Naive thymus-derived CD8-positive, alpha-beta T cell (primary cell): ENCODE data around the gene PDAP1. TPM values are rescaled to one million over a fixed set of nuclear protein-coding genes. Genes with fewer than 3 reads are reported as not detected.
"Not testable (repeated sequence)": the region's sequence is repeated elsewhere in the genome, so short reads cannot be mapped to it uniquely, and the experiment has no call there.

Source experiments
- ATAC-seq, 2 donors: fragments of 150-1000 bp; cut with Tn5 transposase in 1 of 2; sonication (Bioruptor Pico), chemical (Tn5 transposase) in 1 of 2; 1 replicate in 1 of 2; 2 replicates in 1 of 2; pipeline ENCODE4 v1.10.0; 2021; ENCODE audit warnings: mild to moderate bottlenecking in 2 of 2, moderate library complexity in 2 of 2
- POLR2A ChIA-PET: fragments of 350-600 bp; sonication (Branson Sonifier 250); formaldehyde crosslinking; loops from one replicate; lab custom pipeline; 2021; ENCODE audit warnings: antibody characterized with exemption; lab: Charles Lee
- DNase-seq, 10 donors: peaks; one replicate each; pipeline versions ENCODE4 v3.0.0 to v3.0.0-alpha.2; 2020 to 2022
- H3K27ac Mint-ChIP-seq, 10 donors: one replicate each; pipeline ENCODE4 v1.8.0; 2020 to 2022; ENCODE audit warnings: mild to moderate bottlenecking in 10 of 10, mixed read lengths in 10 of 10, moderate library complexity in 4 of 10, inconsistent platforms in 1 of 10
- H3K27me3 Mint-ChIP-seq, 5 donors: one replicate each; pipeline ENCODE4 v1.8.0; 2021 to 2022; ENCODE audit warnings: mixed read lengths in 5 of 5
- H3K36me3 Mint-ChIP-seq, 3 donors: one replicate each; pipeline ENCODE4 v1.8.0; 2020 to 2022; ENCODE audit warnings: mixed read lengths in 3 of 3, mild to moderate bottlenecking in 2 of 3, inconsistent platforms in 1 of 3
- H3K4me1 Mint-ChIP-seq, 4 donors: one replicate each; pipeline ENCODE4 v1.8.0; 2021 to 2022; ENCODE audit warnings: mixed read lengths in 4 of 4
- H3K4me3 Mint-ChIP-seq, 10 donors: one replicate each; pipeline ENCODE4 v1.8.0; 2020 to 2022; ENCODE audit warnings: mild to moderate bottlenecking in 10 of 10, mixed read lengths in 10 of 10, moderate library complexity in 6 of 10, inconsistent platforms in 1 of 10
- H3K9me3 Mint-ChIP-seq, 9 donors: one replicate each; pipeline ENCODE4 v1.8.0; 2020 to 2022; ENCODE audit warnings: mixed read lengths in 9 of 9, mild to moderate bottlenecking in 3 of 9, inconsistent platforms in 1 of 9, moderate library complexity in 1 of 9
- polyA plus RNA-seq, 3 donors: library from polyadenylated mRNA; unstranded; fragments of 300-500 nt; fragmentation: Illumina TruSeq; gene quantifications; one replicate each; pipeline ENCODE4 v1.2.3, GENCODE V29; 2021
- total RNA-seq, 8 experiments: library from RNA in 2 of 8; stranded (reverse) in 2 of 8; gene quantifications; one replicate each; pipeline ENCODE4 v1.2.3 and lab custom pipeline; 2021 to 2026

The PDAP1 gene
- total and polyA plus RNA-seq, 5 experiments from 2014 or later: 24.0 to 75.1 (median 35.6) TPM

GRCh38 chr7:99383791-99384370 lies 24.5 kb downstream of the PDAP1 start:
- no peak for ATAC-seq
- POLR2A ChIA-PET: interaction anchor here (0.8 to 2.0 kb wide), 3 partner anchors 10 to 15 kb away, joined by 3 to 4 read pairs (median 4); partner anchors contain the start of gene ARPC1B
- H3K27ac Mint-ChIP-seq: peak overlapping the region; percentile 49 to 90 (median 78)
- peaks cover 0 to 48% (median 9%) of the 10 kb centered on the region in 3 donors for H3K36me3 Mint-ChIP-seq
- DNase-seq: peak in 1 of 10 donors; percentile 21
- H3K27me3 Mint-ChIP-seq: no peaks in the 10 kb centered on the region
- H3K4me1 Mint-ChIP-seq: peaks cover 29 to 64% (median 54%) of the 10 kb centered on the region in 4 donors
- no peaks in the 10 kb centered on the region for H3K9me3 Mint-ChIP-seq
- peak overlapping the region in 3 of 10 donors; percentile 18 to 51 (median 28) for H3K4me3 Mint-ChIP-seq

- no peak for ATAC-seq
- H3K4me3 Mint-ChIP-seq: peak overlapping the region in 5 of 10 donors; percentile 9 to 51 (median 28)
- DNase-seq: no peak
- H3K27me3 Mint-ChIP-seq: no peaks in the 10 kb centered on the region
- H3K9me3 Mint-ChIP-seq: no peaks in the 10 kb centered on the region
- peaks cover 29 to 67% (median 56%) of the 10 kb centered on the region in 4 donors for H3K4me1 Mint-ChIP-seq
- peaks cover 0 to 46% (median 9%) of the 10 kb centered on the region in 3 donors for H3K36me3 Mint-ChIP-seq
- peak overlapping the region in 9 of 10 donors; percentile 42 to 90 (median 79) for H3K27ac Mint-ChIP-seq
- POLR2A ChIA-PET: interaction anchor here (0.5 to 2.0 kb wide), 6 partner anchors 9 to 25 kb away, joined by 3 to 6 read pairs (median 4); partner anchors contain the start of genes ARPC1B, BUD31 and PDAP1
Measured at GRCh38 chr7:99383203-99383602, 25.2 kb downstream of the PDAP1 start.

- Mint-ChIP-seq H3K4me1 (peaks cover 33 to 76% (median 68%) of the 10 kb centered on the region in 4 donors), H3K27me3 (no peaks in the 10 kb centered on the region), H3K27ac (peak overlapping the region; percentile 87 to 99 (median 98)), H3K36me3 (peaks cover 0 to 47% (median 6%) of the 10 kb centered on the region in 3 donors), H3K4me3 (peak overlapping the region in 9 of 10 donors; percentile 76 to 90 (median 86)), H3K9me3 (no peaks in the 10 kb centered on the region)
- peak in 1 of 10 donors; percentile 28 for DNase-seq
- POLR2A ChIA-PET: interaction anchor here (0.7 to 9.9 kb wide), 4 partner anchors 8 to 85 kb away, joined by 3 to 102 read pairs (median 6); partner anchors contain the start of genes BUD31 and PDAP1
- ATAC-seq: no peak
Measured at GRCh38 chr7:99381664-99382075, 26.7 kb downstream of the PDAP1 start.

- H3K27ac Mint-ChIP-seq: peak overlapping the region; percentile 87 to 99 (median 98)
- POLR2A ChIA-PET: interaction anchor here (0.6 to 9.9 kb wide), 8 partner anchors 9 to 123 kb away, joined by 3 to 102 read pairs (median 6); partner anchors contain the start of genes BUD31, PDAP1, ZKSCAN5 and ZNF394
- no peaks in the 10 kb centered on the region for H3K27me3 Mint-ChIP-seq
- H3K4me3 Mint-ChIP-seq: peak overlapping the region; percentile 76 to 90 (median 86)
- peaks cover 30 to 80% (median 72%) of the 10 kb centered on the region in 4 donors for H3K4me1 Mint-ChIP-seq
- peak; percentile 77 to 96 (median 94) for DNase-seq
- H3K9me3 Mint-ChIP-seq: no peaks in the 10 kb centered on the region
- H3K36me3 Mint-ChIP-seq: peaks cover 0 to 46% (median 6%) of the 10 kb centered on the region in 3 donors
- ATAC-seq: peak; percentile 87 to 88
Measured at GRCh38 chr7:99380823-99381663, 27.4 kb downstream of the PDAP1 start.

GRCh38 chr7:99380032-99380822 lies 28.2 kb downstream of the PDAP1 start:
- no peaks in the 10 kb centered on the region for H3K9me3 Mint-ChIP-seq
- peak overlapping the region; percentile 87 to 99 (median 98) for H3K27ac Mint-ChIP-seq
- H3K4me3 Mint-ChIP-seq: peak overlapping the region; percentile 76 to 90 (median 86)
- ATAC-seq (peak; percentile 7 to 8), DNase-seq (peak in 7 of 10 donors; percentile 25 to 49 (median 33))
- H3K36me3 Mint-ChIP-seq: peaks cover 0 to 44% (median 6%) of the 10 kb centered on the region in 3 donors
- H3K27me3 Mint-ChIP-seq: no peaks in the 10 kb centered on the region
- POLR2A ChIA-PET: interaction anchor here (0.6 to 9.9 kb wide), 10 partner anchors 8 to 124 kb away, joined by 3 to 102 read pairs (median 6); partner anchors contain the start of genes BUD31, PDAP1, ZKSCAN5 and ZNF394
- H3K4me1 Mint-ChIP-seq: peaks cover 28 to 79% (median 72%) of the 10 kb centered on the region in 4 donors

- Mint-ChIP-seq H3K36me3 (peaks cover 0 to 44% (median 6%) of the 10 kb centered on the region in 3 donors), H3K27ac (peak overlapping the region; percentile 87 to 99 (median 98)), H3K4me3 (peak overlapping the region; percentile 76 to 90 (median 86)), H3K4me1 (peaks cover 28 to 76% (median 71%) of the 10 kb centered on the region in 4 donors)
- peak in 1 of 10 donors; percentile 47 for DNase-seq
- POLR2A ChIA-PET: interaction anchor here (1.0 to 9.9 kb wide), 8 partner anchors 8 to 125 kb away, joined by 3 to 102 read pairs (median 6); partner anchors contain the start of genes BUD31, PDAP1 and ZKSCAN5
- not testable (repeated sequence) for H3K9me3 Mint-ChIP-seq, H3K27me3 Mint-ChIP-seq, ATAC-seq
Measured at GRCh38 chr7:99379693-99380031, 28.7 kb downstream of the PDAP1 start.

GRCh38 chr7:99379043-99379577 lies 29.3 kb downstream of the PDAP1 start:
- H3K27ac Mint-ChIP-seq: peak overlapping the region; percentile 87 to 99 (median 98)
- POLR2A ChIA-PET: interaction anchor here (0.7 to 9.9 kb wide), 7 partner anchors 11 to 54 kb away, joined by 3 to 102 read pairs (median 5); partner anchors contain the start of genes BUD31 and PDAP1
- DNase-seq: peak; percentile 30 to 71 (median 48)
- peaks cover 28 to 70% (median 65%) of the 10 kb centered on the region in 4 donors for H3K4me1 Mint-ChIP-seq
- no peaks in the 10 kb centered on the region for H3K9me3 Mint-ChIP-seq
- peaks cover 0 to 43% (median 6%) of the 10 kb centered on the region in 3 donors for H3K36me3 Mint-ChIP-seq
- peak overlapping the region; percentile 76 to 90 (median 86) for H3K4me3 Mint-ChIP-seq
- no peaks in the 10 kb centered on the region for H3K27me3 Mint-ChIP-seq
- no peak for ATAC-seq

- ATAC-seq (peak; percentile 25 to 34), DNase-seq (peak; percentile 52 to 79 (median 62))
- Mint-ChIP-seq H3K4me1 (peaks cover 19 to 57% (median 55%) of the 10 kb centered on the region in 4 donors), H3K27ac (peak overlapping the region in 9 of 10 donors; percentile 86 to 99 (median 98)), H3K9me3 (no peaks in the 10 kb centered on the region), H3K36me3 (peaks cover 0 to 31% (median 6%) of the 10 kb centered on the region in 3 donors), H3K27me3 (no peaks in the 10 kb centered on the region), H3K4me3 (peak overlapping the region; percentile 78 to 90 (median 83))
- POLR2A ChIA-PET: interaction anchor here (0.5 to 9.9 kb wide), 13 partner anchors 8 to 773 kb away, joined by 3 to 102 read pairs (median 5); partner anchors contain the start of genes BUD31, PDAP1 and ZNF655
Measured at GRCh38 chr7:99375070-99375807, 33.2 kb downstream of the PDAP1 start.

GRCh38 chr7:99374111-99375064 lies 34.0 kb downstream of the PDAP1 start, which contains the start of gene ARPC1B:
TSS of gene ARPC1B (plus strand) at chr7:99374730. CDS start at chr7:99385715, 10,985 bp downstream.
- DNase-seq: peak; percentile 78 to 91 (median 81)
- Mint-ChIP-seq H3K36me3 (peaks cover 0 to 30% (median 6%) of the 10 kb centered on the region in 3 donors), H3K9me3 (no peaks in the 10 kb centered on the region), H3K27ac (peak within 1 kb of the TSS; percentile 87 to 99 (median 98)), H3K4me3 (peak within 1 kb of the TSS; percentile 79 to 91 (median 87)), H3K4me1 (peaks cover 15 to 48% (median 47%) of the 10 kb centered on the region in 4 donors), H3K27me3 (no peaks in the 10 kb centered on the region)
- POLR2A ChIA-PET: interaction anchor here (0.5 to 9.9 kb wide), 15 partner anchors 8 to 774 kb away, joined by 3 to 102 read pairs (median 5); partner anchors contain the start of genes BUD31, PDAP1 and ZNF655
- peak; percentile 51 to 59 for ATAC-seq
